Measurements from ENCODE around the gene NCF4. TPM values are rescaled to one million over a fixed set of nuclear protein-coding genes. Genes with fewer than 3 reads are reported as not detected.

NCF4 gene
- total RNA-seq, 1 donor: 0.36 TPM

DNA sequence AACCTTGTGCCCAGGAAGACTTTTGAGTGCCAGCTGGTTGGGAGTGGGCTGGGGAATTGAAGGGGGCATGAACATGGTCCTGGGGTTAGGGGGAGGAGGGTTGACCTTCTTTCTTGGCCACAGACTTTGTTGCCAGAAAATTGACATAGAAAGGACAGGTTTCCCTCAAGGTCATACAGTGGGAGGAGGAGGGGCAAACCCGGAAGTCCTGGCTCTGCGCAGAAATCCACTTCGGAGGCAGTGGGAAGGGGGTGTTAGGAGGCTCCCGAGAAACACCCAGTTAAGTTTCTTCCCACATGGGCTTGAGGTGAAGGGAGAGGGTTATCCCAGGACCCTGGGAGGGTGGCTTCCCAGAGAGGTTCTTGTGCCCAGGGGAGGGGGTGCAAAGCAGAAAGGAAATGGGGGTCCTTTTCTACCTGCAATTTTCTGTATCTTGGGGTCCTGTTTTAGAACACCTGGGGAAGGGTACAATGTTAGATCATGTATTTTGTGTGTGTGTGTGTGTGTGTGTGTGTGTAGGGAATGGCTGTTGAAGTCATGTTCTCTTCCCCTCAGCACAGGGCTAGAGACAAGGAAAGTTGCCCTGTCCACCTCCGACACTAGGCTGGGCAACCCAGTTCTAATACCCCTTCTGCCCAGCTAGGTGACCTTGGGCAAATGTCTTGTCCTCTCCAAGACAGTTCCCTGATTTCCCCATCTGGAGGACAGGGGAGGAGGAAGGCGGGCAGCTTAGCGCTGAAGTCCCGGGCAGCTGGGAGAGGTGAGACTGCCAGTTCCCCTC lies 45.1 kb upstream of the NCF4 start:
- Histone ChIP-seq H4K20me1 (ENCODE audit: insufficient read depth, low read length) (no peaks in the 10 kb centered on the region), H3K27ac (ENCODE audit: low read depth, low read length) (no peak overlapping the region), H3K4me1 (ENCODE audit: insufficient read depth, low read length) (no peaks in the 10 kb centered on the region), H3K36me3 (ENCODE audit: insufficient read depth, low read length) (no peaks in the 10 kb centered on the region), H2AFZ (ENCODE audit: low read length) (no peak overlapping the region), H3K4me3 (ENCODE audit: insufficient read depth, low read length) (no peak overlapping the region), H3K27me3 (ENCODE audit: insufficient read depth, low read length) (peaks cover 89% of the 10 kb centered on the region), H3K9me3 (ENCODE audit: low read depth, low read length) (no peaks in the 10 kb centered on the region), H3K4me2 (ENCODE audit: insufficient read depth, low read length) (no peak overlapping the region), H3K79me2 (ENCODE audit: insufficient read depth, low read length) (no peaks in the 10 kb centered on the region)
- TF ChIP-seq, protein P1, sequence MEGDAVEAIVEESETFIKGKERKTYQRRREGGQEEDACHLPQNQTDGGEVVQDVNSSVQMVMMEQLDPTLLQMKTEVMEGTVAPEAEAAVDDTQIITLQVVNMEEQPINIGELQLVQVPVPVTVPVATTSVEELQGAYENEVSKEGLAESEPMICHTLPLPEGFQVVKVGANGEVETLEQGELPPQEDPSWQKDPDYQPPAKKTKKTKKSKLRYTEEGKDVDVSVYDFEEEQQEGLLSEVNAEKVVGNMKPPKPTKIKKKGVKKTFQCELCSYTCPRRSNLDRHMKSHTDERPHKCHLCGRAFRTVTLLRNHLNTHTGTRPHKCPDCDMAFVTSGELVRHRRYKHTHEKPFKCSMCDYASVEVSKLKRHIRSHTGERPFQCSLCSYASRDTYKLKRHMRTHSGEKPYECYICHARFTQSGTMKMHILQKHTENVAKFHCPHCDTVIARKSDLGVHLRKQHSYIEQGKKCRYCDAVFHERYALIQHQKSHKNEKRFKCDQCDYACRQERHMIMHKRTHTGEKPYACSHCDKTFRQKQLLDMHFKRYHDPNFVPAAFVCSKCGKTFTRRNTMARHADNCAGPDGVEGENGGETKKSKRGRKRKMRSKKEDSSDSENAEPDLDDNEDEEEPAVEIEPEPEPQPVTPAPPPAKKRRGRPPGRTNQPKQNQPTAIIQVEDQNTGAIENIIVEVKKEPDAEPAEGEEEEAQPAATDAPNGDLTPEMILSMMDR (IDR thresholded peaks at IDR 0.05; ENCODE audit: extremely low read depth, low read depth, low read length): no peak
- peak; percentile 76 for DNase-seq (ENCODE audit: insufficient read length, low spot score, missing footprints)

DNA sequence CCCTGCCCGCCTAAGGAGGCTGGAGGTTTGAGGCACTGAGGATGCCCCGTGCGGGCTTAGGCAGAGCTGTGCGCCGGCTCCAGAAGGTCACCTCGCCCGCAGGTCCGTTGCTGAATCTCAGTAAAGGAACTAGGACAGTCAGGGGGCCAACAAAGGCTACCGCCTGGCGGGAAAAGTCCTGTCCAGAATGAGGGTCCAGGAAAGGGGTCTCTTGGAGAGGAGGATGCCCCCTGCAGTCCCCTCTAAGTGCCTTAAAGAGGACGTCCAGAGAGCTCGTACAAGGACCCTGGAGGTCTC lies 44.5 kb upstream of the NCF4 start:
- no peaks in the 10 kb centered on the region for H3K79me2 ChIP-seq (ENCODE audit: insufficient read depth, low read length)
- H2AFZ ChIP-seq (ENCODE audit: low read length): no peak overlapping the region
- no peaks in the 10 kb centered on the region for H4K20me1 ChIP-seq (ENCODE audit: insufficient read depth, low read length)
- no peak overlapping the region for H3K27ac ChIP-seq (ENCODE audit: low read depth, low read length)
- peaks cover 94% of the 10 kb centered on the region for H3K27me3 ChIP-seq (ENCODE audit: insufficient read depth, low read length)
- H3K4me2 ChIP-seq (ENCODE audit: insufficient read depth, low read length): no peak overlapping the region
- TF ChIP-seq, protein P1 (IDR thresholded peaks at IDR 0.05; ENCODE audit: extremely low read depth, low read depth, low read length): no peak
- no peak overlapping the region for H3K4me3 ChIP-seq (ENCODE audit: insufficient read depth, low read length)
- H3K36me3 ChIP-seq (ENCODE audit: insufficient read depth, low read length): no peaks in the 10 kb centered on the region
- H3K9me3 ChIP-seq (ENCODE audit: low read depth, low read length): no peaks in the 10 kb centered on the region
- H3K4me1 ChIP-seq (ENCODE audit: insufficient read depth, low read length): no peaks in the 10 kb centered on the region
- DNase-seq (ENCODE audit: insufficient read length, low spot score, missing footprints): peak; percentile 59

DNA sequence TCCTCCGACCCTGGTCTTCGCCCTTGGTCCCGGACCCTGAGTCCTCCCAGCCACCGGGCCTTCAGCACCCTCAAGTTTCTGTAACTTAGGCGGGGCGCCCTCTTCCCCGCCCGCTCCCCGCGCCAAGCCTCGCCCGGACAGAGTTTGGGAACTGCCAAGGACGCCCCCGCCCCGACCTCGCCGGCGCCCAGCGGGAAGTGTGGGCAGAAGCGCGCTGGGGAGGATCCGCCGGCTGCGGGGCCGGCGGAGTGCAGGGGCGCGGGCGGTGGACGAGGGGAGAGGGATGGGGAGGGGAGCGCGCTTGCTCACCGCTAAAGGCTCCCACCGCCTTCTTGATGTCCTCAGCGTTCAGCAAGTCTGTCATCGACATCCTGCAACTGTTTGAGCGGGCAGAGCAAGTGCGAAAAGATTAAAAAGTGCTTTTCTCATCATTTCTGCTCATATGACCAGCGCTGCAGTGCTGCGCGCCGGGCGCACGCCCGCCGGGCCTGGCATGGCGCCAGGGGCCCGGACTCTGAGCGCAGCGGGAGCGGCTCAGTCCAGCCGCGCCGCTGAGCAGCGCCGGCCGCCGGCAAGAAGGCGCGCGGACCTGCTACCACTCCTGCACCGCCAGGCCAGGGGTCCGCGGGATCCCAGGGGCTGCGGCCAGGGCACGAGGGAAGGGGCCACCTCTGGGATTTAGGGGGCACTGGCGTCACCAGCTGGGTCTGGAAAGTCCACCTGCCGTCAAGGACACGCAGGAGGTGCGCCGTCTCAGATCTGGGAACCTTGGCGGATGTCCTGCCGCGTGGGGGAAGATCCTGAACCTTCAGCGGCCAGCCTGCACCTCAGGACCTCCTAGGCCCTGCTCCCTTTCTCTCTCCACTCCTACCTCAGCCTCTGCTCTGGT lies 43.9 kb upstream of the NCF4 start, which contains the start of gene PVALB:
PVALB (minus strand) TSS at position 400 of the 889 bp plus-strand sequence; CDS start at position 370, 30 bp downstream.
- no peak within 1 kb of the TSS for H3K4me2 ChIP-seq (ENCODE audit: insufficient read depth, low read length)

More for the DNA sequence above, 43.9 kb upstream of the NCF4 start, which contains the start of gene PVALB:
- H2AFZ ChIP-seq (ENCODE audit: low read length): no peak within 1 kb of the TSS
- TF ChIP-seq, protein P1 (IDR thresholded peaks at IDR 0.05; ENCODE audit: extremely low read depth, low read depth, low read length): no peak
- H3K27me3 ChIP-seq (ENCODE audit: insufficient read depth, low read length): peaks cover 89% of the 10 kb centered on the region
- no peak within 1 kb of the TSS for H3K4me3 ChIP-seq (ENCODE audit: insufficient read depth, low read length)
- H3K4me1 ChIP-seq (ENCODE audit: insufficient read depth, low read length): no peaks in the 10 kb centered on the region
- H3K36me3 ChIP-seq (ENCODE audit: insufficient read depth, low read length): no peaks in the 10 kb centered on the region
- H3K9me3 ChIP-seq (ENCODE audit: low read depth, low read length): no peaks in the 10 kb centered on the region
- H3K79me2 ChIP-seq (ENCODE audit: insufficient read depth, low read length): no peaks in the 10 kb centered on the region
- H3K27ac ChIP-seq (ENCODE audit: low read depth, low read length): no peak within 1 kb of the TSS
- H4K20me1 ChIP-seq (ENCODE audit: insufficient read depth, low read length): no peaks in the 10 kb centered on the region
- DNase-seq (ENCODE audit: insufficient read length, low spot score, missing footprints): peak; percentile 88

Measured in osteoblast (primary cell).